ENCODE data around the gene ACLY.

DNA sequence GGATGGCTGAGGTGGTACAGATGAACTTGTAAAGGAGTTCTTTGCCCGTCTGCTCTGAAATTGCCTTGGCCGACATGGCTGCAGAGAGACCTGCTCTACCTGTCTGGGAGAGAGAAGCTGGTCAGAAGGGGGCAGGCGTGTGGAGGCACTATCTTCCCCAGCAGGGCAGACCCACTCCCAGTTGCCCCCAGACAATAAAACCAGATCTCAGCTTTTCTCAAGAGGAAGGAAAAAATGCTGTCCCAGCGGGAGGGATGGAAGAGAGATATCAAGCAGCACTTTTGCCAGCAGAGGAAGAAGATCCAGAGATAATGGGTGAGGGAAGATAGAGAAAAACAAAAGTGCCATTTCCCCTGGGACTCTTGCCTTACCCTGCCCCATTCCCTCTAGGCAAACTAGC is 5.0 kb downstream of the ACLY start:
- TF ChIP-seq, protein P1, sequence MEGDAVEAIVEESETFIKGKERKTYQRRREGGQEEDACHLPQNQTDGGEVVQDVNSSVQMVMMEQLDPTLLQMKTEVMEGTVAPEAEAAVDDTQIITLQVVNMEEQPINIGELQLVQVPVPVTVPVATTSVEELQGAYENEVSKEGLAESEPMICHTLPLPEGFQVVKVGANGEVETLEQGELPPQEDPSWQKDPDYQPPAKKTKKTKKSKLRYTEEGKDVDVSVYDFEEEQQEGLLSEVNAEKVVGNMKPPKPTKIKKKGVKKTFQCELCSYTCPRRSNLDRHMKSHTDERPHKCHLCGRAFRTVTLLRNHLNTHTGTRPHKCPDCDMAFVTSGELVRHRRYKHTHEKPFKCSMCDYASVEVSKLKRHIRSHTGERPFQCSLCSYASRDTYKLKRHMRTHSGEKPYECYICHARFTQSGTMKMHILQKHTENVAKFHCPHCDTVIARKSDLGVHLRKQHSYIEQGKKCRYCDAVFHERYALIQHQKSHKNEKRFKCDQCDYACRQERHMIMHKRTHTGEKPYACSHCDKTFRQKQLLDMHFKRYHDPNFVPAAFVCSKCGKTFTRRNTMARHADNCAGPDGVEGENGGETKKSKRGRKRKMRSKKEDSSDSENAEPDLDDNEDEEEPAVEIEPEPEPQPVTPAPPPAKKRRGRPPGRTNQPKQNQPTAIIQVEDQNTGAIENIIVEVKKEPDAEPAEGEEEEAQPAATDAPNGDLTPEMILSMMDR (IDR thresholded peaks at IDR 0.05; ENCODE audit: low read length): no peak
- TF ChIP-seq EZH2 (IDR thresholded peaks at IDR 0.05; ENCODE audit: borderline replicate concordance, low read length): no peak

Data from OCI-LY1 (cell line).